Immature natural killer cell (primary cell): ENCODE data around the gene EXOSC5. TPM values are rescaled to one million over a fixed set of nuclear protein-coding genes. Genes with fewer than 3 reads are reported as not detected.
A peak's percentile ranks its signal among the peaks of the same experiment; 100 is the strongest.
"Not testable (repeated sequence)": the region's sequence is repeated elsewhere in the genome, so short reads cannot be mapped to it uniquely, and the experiment has no call there.

Source experiments
- DNase-seq, 3 donors: peaks; one replicate each; pipeline ENCODE4 v3.0.0; 2022; ENCODE audit warnings: mixed read lengths in 1 of 3
- H3K27ac Mint-ChIP-seq, 6 donors: one replicate each; pipeline ENCODE4 v1.8.0; 2020; ENCODE audit warnings: mixed read lengths in 6 of 6, mild to moderate bottlenecking in 5 of 6, inconsistent platforms in 4 of 6, moderate library complexity in 3 of 6
- H3K27me3 Mint-ChIP-seq, 3 donors: one replicate each; pipeline ENCODE4 v1.8.0; 2020 to 2021; ENCODE audit warnings: low read depth in 3 of 3, mild to moderate bottlenecking in 3 of 3, mixed read lengths in 3 of 3, moderate library complexity in 3 of 3, inconsistent platforms in 1 of 3
- H3K36me3 Mint-ChIP-seq, 3 donors: one replicate each; pipeline ENCODE4 v1.8.0; 2020; ENCODE audit warnings: mixed read lengths in 3 of 3, inconsistent platforms in 2 of 3, mild to moderate bottlenecking in 2 of 3
- H3K4me1 Mint-ChIP-seq, 2 donors: one replicate each; pipeline ENCODE4 v1.8.0; 2020; ENCODE audit warnings: inconsistent platforms in 2 of 2, mild to moderate bottlenecking in 2 of 2, mixed read lengths in 2 of 2, moderate library complexity in 1 of 2
- H3K4me3 Mint-ChIP-seq, 5 donors: one replicate each; pipeline ENCODE4 v1.8.0; 2020; ENCODE audit warnings: mild to moderate bottlenecking in 5 of 5, mixed read lengths in 5 of 5, inconsistent platforms in 3 of 5, moderate library complexity in 3 of 5
- H3K9me3 Mint-ChIP-seq, 6 donors: one replicate each; pipeline ENCODE4 v1.8.0; 2020; ENCODE audit warnings: mild to moderate bottlenecking in 6 of 6, mixed read lengths in 6 of 6, inconsistent platforms in 4 of 6, moderate library complexity in 3 of 6
- polyA plus RNA-seq, 3 donors: library from polyadenylated mRNA; unstranded; fragments of 300-500 nt; fragmentation: Illumina TruSeq; gene quantifications; one replicate each; pipeline ENCODE4 v1.2.3, GENCODE V29; 2021

Gene EXOSC5
- 10 to 100 TPM; 44.0 to 58.6 (median 50.3) TPM for polyA plus RNA-seq

DNA sequence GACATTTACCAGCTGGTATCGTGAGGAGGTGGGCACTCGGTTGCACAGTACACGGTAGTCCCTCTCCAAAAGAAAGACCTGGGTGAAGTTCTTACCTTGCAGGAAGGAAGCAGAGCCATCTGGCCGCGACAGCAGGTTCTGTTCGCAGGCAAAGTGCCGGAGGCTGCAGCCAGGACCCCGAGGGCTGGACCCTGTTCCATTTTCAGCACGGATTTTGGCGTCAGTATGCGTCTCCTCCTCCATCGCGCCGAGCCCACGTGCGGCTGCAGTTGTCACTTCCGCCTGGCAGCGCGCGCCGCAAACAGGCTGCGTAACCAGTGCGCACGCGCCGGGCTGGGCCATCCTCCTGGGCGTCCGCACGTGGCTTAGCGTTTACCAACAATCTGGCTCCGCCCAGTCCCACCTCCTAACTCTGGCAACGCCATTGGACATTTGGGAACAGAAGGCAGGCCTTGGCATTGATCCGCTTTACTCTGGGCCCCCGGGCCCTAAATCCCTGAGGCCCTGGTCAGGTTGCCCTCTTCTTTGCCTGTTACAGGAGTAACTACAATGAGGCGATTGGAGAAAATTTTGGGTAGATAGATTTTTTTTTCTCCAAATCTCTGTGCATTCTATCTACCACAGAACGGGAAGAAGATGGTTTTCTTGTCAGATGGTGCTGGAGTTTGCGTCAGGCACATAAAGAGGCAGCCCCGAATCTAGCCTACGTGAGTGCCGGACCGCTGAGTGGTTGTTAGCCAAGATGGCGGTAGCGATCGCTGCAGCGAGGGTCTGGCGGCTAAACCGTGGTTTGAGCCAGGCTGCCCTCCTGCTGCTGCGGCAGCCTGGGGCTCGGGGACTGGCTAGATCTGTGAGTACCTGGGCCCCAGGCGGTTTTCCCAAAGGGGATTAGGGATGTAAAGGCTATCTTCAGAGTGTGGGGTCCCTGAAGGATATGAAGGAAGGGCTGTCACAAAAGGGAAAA is at the start of gene EXOSC5, which contains the start of gene BCKDHA:
TSS of gene EXOSC5 (minus strand) at position 274 of the 964 bp plus-strand sequence. CDS start at position 243, 31 bp downstream.
TSS of gene BCKDHA (plus strand) at position 733 of the 964 bp plus-strand sequence. CDS start at position 743, 10 bp downstream.
- peak; percentile 99 to 100 (median 100) for DNase-seq
- Mint-ChIP-seq H3K27me3 (peaks cover 0 to 11% (median 8%) of the 10 kb centered on the region in 3 donors), H3K4me1 (peaks cover 37 to 57% of the 10 kb centered on the region in 2 donors), H3K9me3 (no peaks in the 10 kb centered on the region), H3K4me3 (peak within 1 kb of the TSS; percentile 95 to 99 (median 97)), H3K36me3 (peaks cover 0 to 4% (median 0%) of the 10 kb centered on the region in 3 donors), H3K27ac (peak within 1 kb of the TSS; percentile 100)

DNA sequence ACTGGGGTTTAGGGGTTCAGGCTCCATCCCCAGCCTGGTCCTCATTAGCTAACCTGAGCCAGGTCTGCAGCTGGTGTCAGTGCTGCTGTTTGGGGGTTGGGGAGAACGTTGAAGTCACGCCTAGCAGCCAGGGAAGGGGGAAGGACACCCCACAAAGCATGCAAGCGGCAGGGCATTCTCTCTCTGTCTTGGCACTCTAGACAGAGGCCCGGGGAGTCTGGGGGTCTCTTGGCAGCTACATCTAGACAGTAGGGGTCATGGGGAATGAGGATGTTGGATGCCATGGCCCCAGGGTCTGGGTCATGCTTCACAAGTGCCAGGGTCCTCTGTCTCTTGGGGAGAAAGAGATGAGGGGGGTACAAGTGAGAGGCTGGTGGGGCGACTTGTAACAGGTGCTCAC is 48.4 kb upstream of the EXOSC5 start:
- H3K4me3 Mint-ChIP-seq, result no peak overlapping the region
- no peak overlapping the region for H3K27ac Mint-ChIP-seq
- peaks cover 0 to 5% of the 10 kb centered on the region in 2 donors for H3K4me1 Mint-ChIP-seq
- H3K36me3 Mint-ChIP-seq, result peaks cover 0 to 3% (median 0%) of the 10 kb centered on the region in 3 donors
- DNase-seq, result no peak
- H3K27me3 Mint-ChIP-seq, result peaks cover 11 to 28% (median 12%) of the 10 kb centered on the region in 3 donors
- no peaks in the 10 kb centered on the region for H3K9me3 Mint-ChIP-seq

GRCh38 chr19:41443813-41444455 is 46.8 kb upstream of the EXOSC5 start:
- H3K4me1 Mint-ChIP-seq, result no peaks in the 10 kb centered on the region
- no peak overlapping the region for H3K4me3 Mint-ChIP-seq
- peaks cover 0 to 3% (median 0%) of the 10 kb centered on the region in 3 donors for H3K36me3 Mint-ChIP-seq
- H3K27ac Mint-ChIP-seq, result no peak overlapping the region
- peaks cover 6 to 24% (median 12%) of the 10 kb centered on the region in 3 donors for H3K27me3 Mint-ChIP-seq
- no peaks in the 10 kb centered on the region for H3K9me3 Mint-ChIP-seq
- DNase-seq, result no peak

DNA sequence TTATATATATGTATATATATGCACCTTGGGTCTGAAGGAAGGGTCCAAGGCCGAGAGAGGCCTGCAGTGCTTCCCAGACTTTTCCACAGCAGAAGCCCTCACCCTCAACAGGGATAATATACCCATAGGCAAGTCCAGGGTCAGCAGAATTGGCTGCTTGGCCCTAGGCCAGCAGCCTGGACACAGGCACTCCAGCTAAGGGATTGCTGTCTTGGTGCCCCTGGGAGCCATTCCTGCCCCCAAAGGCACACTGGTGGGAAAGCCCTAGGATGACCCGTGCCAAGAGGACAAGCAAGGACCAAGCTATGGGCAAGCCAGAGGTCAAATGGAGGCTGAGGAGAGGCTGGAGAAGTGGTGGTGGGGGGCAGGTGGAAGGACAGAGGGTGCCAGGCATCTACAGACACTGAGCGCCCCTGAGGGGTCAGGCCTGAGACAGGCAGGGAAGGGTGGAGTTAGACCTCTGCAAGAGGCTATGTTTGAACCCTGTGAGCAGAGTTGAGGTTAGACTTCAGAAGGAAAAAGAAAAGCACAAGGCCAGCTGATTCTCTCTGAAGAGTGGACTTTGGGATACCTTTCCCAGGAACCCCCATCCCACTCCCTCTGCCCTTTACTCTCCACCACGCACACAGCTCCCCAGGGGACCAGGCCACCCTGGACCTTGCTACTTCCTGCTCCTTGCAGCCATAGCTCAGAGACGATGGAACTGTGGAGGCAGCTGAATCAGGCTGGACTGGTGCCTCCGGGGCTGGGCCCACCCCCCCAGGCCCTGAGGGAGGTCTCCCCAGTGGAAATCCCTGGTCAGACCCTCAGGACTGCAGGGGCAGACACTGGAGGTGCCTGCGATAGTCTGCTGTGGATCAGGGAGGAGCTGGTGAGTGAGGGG is 45.6 kb upstream of the EXOSC5 start, which contains the start of gene ERICH4:
TSS of gene ERICH4 (plus strand) at position 684 of the 883 bp plus-strand sequence. CDS start at position 698, 14 bp downstream.
- DNase-seq, result no peak
- Mint-ChIP-seq H3K27me3 (peaks cover 6 to 18% (median 9%) of the 10 kb centered on the region in 3 donors), H3K4me1 (peaks cover 0 to 2% of the 10 kb centered on the region in 2 donors), H3K27ac (peak within 1 kb of the TSS in 1 of 6 donors; percentile 26), H3K9me3 (no peaks in the 10 kb centered on the region), H3K4me3 (no peak within 1 kb of the TSS), H3K36me3 (peaks cover 0 to 3% (median 0%) of the 10 kb centered on the region in 3 donors)

DNA sequence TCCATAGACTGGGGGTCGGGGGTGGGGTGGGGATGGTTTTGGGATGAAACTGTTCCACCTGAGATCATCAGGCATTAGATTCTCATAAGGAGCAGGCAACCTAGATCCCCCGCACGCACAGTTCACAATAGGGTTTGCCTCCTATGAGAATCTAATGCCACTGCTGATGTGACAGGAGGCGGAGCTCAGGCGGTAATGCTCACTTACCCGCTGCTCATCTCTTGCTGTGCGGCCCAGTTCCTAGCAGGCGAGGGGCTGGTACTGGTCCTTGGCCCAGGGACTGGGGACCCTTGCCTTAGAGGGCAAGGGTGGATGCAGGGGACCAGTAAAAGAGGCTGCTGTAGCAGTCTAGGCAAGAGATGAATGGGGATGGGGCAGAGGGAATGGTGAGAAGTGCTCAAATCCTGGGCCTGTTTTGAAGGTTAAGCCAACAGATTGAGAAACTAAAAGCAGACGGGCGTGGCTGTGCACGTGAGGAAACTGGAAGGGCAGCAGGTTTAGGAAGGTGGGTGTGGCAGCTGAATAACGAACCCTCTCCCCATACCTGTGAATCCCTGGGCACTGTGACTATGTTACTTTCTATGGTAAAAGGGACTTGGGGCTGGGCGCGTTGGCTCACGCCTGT is 44.3 kb upstream of the EXOSC5 start:
- no peak for DNase-seq

DNA sequence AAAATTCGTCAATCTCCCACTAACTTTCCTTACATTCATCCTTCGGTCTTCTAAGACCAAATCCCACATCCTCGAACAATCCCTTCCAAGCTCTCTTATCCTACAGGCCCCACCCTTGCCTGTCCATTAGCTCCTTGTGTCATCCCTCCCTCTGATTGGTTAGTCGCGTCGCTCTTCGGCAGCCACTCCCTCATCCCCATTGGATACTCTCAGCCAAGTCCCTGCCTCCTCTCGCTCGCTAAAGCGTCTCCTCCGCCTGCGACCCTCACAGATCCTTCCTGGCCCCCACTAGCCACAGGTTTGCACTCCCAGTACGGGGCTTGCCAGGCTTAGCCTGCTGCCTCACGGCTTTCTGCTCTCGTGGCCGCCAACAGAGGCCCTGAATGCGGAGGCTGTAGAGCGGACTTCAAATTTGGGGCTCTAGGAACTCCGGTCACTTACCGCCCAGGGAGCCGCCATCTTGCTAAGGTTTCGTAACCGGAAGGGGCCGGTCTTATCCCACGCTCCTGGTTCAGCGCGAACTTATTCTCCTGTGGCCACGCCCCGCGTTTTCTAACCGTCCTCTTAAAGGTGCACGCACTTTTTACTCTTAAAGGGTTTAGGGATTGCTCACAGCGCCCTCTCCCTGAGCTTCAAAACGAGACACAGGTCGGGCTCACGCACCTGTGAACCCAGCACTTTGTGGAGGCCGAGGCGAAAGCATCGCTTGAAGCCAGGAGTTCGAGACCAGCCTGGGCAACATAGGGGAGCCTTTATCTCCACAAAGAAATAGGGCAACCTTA is 42.5 kb upstream of the EXOSC5 start, which contains the start of gene DMAC2:
TSS of gene DMAC2 (minus strand) at position 472 of the 782 bp plus-strand sequence. CDS start at position 459, 13 bp downstream.
- Mint-ChIP-seq H3K4me3 (peak within 1 kb of the TSS in 1 of 5 donors; percentile 65), H3K27me3 (peaks cover 2 to 9% (median 7%) of the 10 kb centered on the region in 3 donors), H3K4me1 (peaks cover 0 to 6% of the 10 kb centered on the region in 2 donors), H3K9me3 (no peaks in the 10 kb centered on the region), H3K27ac (peak within 1 kb of the TSS in 4 of 6 donors; percentile 10 to 35 (median 27)), H3K36me3 (peaks cover 0 to 3% (median 0%) of the 10 kb centered on the region in 3 donors)
- DNase-seq, result peak; percentile 87 to 88 (median 87)

More for the DNA sequence above, 44.3 kb upstream of the EXOSC5 start:
- no peak overlapping the region for H3K4me3 Mint-ChIP-seq
- H3K9me3 Mint-ChIP-seq, result no peaks in the 10 kb centered on the region
- H3K27me3 Mint-ChIP-seq, result peaks cover 3 to 10% (median 9%) of the 10 kb centered on the region in 3 donors
- no peak overlapping the region for H3K27ac Mint-ChIP-seq
- peaks cover 0 to 3% (median 0%) of the 10 kb centered on the region in 3 donors for H3K36me3 Mint-ChIP-seq
- peaks cover 0 to 5% of the 10 kb centered on the region in 2 donors for H3K4me1 Mint-ChIP-seq

- Mint-ChIP-seq H3K27ac (peak overlapping the region in 5 of 6 donors; percentile 35 to 71 (median 63)), H3K4me1 (peaks cover 0 to 11% of the 10 kb centered on the region in 2 donors), H3K4me3 (peak overlapping the region in 3 of 5 donors; percentile 29 to 65 (median 64)), H3K9me3 (no peaks in the 10 kb centered on the region), H3K36me3 (peaks cover 0 to 4% (median 3%) of the 10 kb centered on the region in 3 donors), H3K27me3 (peaks cover 0 to 3% (median 0%) of the 10 kb centered on the region in 3 donors)
- DNase-seq, result no peak
Observed at GRCh38 chr19:41437944-41438574, 40.9 kb upstream of the EXOSC5 start.

DNA sequence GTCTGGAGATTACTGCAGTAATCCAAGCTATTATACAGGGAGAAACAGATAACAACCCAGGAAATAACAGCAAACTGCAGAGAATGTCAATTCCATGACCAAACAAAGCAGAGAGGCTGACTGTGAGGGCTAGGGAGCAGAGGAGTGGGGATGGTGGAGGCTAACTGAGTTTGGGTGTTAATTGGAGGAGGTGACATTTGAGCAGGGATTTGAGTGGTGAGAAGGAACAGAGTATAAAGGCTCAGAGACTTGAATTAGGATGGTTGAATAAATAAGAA is 39.5 kb upstream of the EXOSC5 start:
- Mint-ChIP-seq H3K27ac (peak overlapping the region in 2 of 6 donors; percentile 9 to 14), H3K9me3 (no peaks in the 10 kb centered on the region), H3K36me3 (peaks cover 3 to 12% (median 6%) of the 10 kb centered on the region in 3 donors), H3K27me3 (peaks cover 0 to 3% (median 1%) of the 10 kb centered on the region in 3 donors), H3K4me3 (peak overlapping the region in 3 of 5 donors; percentile 0 to 42 (median 25)), H3K4me1 (peaks cover 0 to 12% of the 10 kb centered on the region in 2 donors)
- DNase-seq, result no peak

GRCh38 chr19:41435936-41436673 is 38.9 kb upstream of the EXOSC5 start:
- Mint-ChIP-seq H3K4me3 (no peak overlapping the region), H3K9me3 (no peaks in the 10 kb centered on the region), H3K4me1 (peaks cover under 1 to 17% of the 10 kb centered on the region in 2 donors), H3K27me3 (peaks cover 0 to 3% (median 1%) of the 10 kb centered on the region in 3 donors), H3K36me3 (peaks cover 3 to 12% (median 6%) of the 10 kb centered on the region in 3 donors), H3K27ac (peak overlapping the region in 2 of 6 donors; percentile 9 to 14)
- no peak for DNase-seq

- H3K9me3 Mint-ChIP-seq, H3K4me3 Mint-ChIP-seq: not testable (repeated sequence)
- peaks cover 3 to 12% (median 6%) of the 10 kb centered on the region in 3 donors for H3K36me3 Mint-ChIP-seq
Observed at GRCh38 chr19:41435376-41435775, 38.2 kb upstream of the EXOSC5 start.

DNA sequence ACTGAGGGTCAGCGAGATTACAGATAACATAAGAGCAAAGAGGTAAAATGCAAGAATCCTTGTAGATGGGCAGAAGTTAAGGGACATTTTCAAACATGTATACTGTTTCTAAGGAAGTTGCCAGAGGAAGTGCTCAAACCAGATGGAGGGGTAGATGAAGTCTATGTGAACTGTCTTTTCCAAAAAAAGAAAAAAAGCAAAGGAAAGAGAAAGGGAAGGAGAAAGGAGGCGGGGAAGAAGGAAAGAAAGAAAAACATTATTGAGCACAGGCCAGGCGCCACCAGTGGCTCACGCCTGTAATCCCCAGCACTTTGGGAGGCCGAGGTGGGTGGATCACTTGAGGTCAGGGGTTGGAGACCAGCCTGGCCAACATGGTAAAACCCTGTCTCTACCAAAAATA is 37.3 kb upstream of the EXOSC5 start:
- Mint-ChIP-seq H3K4me3 (no peak overlapping the region), H3K36me3 (peaks cover 3 to 12% (median 6%) of the 10 kb centered on the region in 3 donors), H3K27ac (peak overlapping the region in 1 of 6 donors; percentile 8), H3K27me3 (peaks cover 0 to 1% (median 0%) of the 10 kb centered on the region in 3 donors), H3K9me3 (no peaks in the 10 kb centered on the region), H3K4me1 (peaks cover 3 to 22% of the 10 kb centered on the region in 2 donors)
- DNase-seq, result no peak

More at GRCh38 chr19:41435376-41435775, 38.2 kb upstream of the EXOSC5 start:
- H3K27ac Mint-ChIP-seq, H3K27me3 Mint-ChIP-seq, DNase-seq: not testable (repeated sequence)
- H3K4me1 Mint-ChIP-seq, result peaks cover 3 to 22% of the 10 kb centered on the region in 2 donors
